K562 (cell line): ENCODE data around the gene ADAM15. TPM values are rescaled to one million over a fixed set of nuclear protein-coding genes. Genes with fewer than 3 reads are reported as not detected.
A peak's percentile ranks its signal among the peaks of the same experiment; 100 is the strongest.

Experiments
- CTBP1 ChIP-seq: fragments of 450-650 bp; IDR thresholded peaks from 2 replicates; pipeline ENCODE4 v1.6.1; 2016; ENCODE audit warnings: borderline replicate concordance
- ELF4 ChIP-seq: fragments of 450-650 bp; formaldehyde crosslinking; IDR thresholded peaks from 2 replicates; pipeline ENCODE4 v1.4.0; 2022; ENCODE audit warnings: missing genetic modification characterization
- ETS2 ChIP-seq: IDR thresholded peaks from 2 replicates; pipeline ENCODE4 v1.6.1; 2016; ENCODE audit warnings: borderline replicate concordance, missing genetic modification characterization, mild to moderate bottlenecking, moderate library complexity, missing compliant biosample characterization; ENCODE audit not compliant: poor library complexity, severe bottlenecking
- FOXA3 ChIP-seq, 2 experiments: fragments of 450-650 bp in 1 of 2; sonication (generic) in 1 of 2; formaldehyde crosslinking; IDR thresholded peaks in 1 of 2; conservative IDR thresholded peaks in 1 of 2; 2 replicates each; pipeline versions ENCODE4 v1.4.0 to v1.8.0; 2020 to 2022; ENCODE audit warnings: mild to moderate bottlenecking in 2 of 2, missing genetic modification reagents in 1 of 2
- HBP1 ChIP-seq: fragments of 450-650 bp; formaldehyde crosslinking; IDR thresholded peaks from 2 replicates; pipeline ENCODE4 v1.4.0; 2022; ENCODE audit warnings: missing genetic modification characterization
- JUND ChIP-seq, 2 experiments: IDR thresholded peaks; 2 replicates in 1 of 2; 3 replicates in 1 of 2; pipeline ENCODE4 v1.6.1; 2011; ENCODE audit warnings: borderline replicate concordance in 2 of 2, low read depth in 2 of 2, low read length in 2 of 2, improper control_type of control experiment in 1 of 2, missing biosample characterization in 1 of 2, missing genetic modification characterization in 1 of 2, missing genetic modification reagents in 1 of 2
- OTX1 ChIP-seq: fragments of 450-650 bp; formaldehyde crosslinking; IDR thresholded peaks from 2 replicates; pipeline ENCODE4 v1.4.0; 2022; ENCODE audit warnings: mild to moderate bottlenecking
- SMARCA4 ChIP-seq: fragments of 450-650 bp; IDR thresholded peaks from 2 replicates; pipeline ENCODE4 v1.6.1; 2016
- TFAP4 ChIP-seq: sonication (generic); formaldehyde crosslinking; IDR thresholded peaks from 2 replicates; pipeline ENCODE4 v1.8.0; 2022; ENCODE audit warnings: missing genetic modification reagents, mild to moderate bottlenecking, moderate library complexity, borderline replicate concordance
- ZBTB2 ChIP-seq: fragments of 450-650 bp; IDR thresholded peaks from 2 replicates; pipeline ENCODE4 v1.6.1; 2016; ENCODE audit warnings: antibody characterized with exemption
- ZNF316 ChIP-seq: fragments of 450-650 bp; IDR thresholded peaks from 2 replicates; pipeline ENCODE4 v1.6.1; 2016
- polyA plus RNA-seq, 8 experiments: library from polyadenylated mRNA; depleted of rRNA in 4 of 8; stranded (reverse) in 5 of 8; unstranded in 3 of 8; fragments of >200 nt; fragmentation: Nextera tagmentation in 2 of 8; fragmentation: Illumina TruSeq in 1 of 8; extraction: Ambion mirVana in 2 of 8; extraction: Trizol in 1 of 8; gene quantifications; 2 replicates each; pipeline versions ENCODE4 v1.2.1 to v1.2.3, GENCODE V29; 2011 to 2014; ENCODE audit warnings: inconsistent platforms in 1 of 8, missing spikeins in 1 of 8
- total RNA-seq, 7 experiments: library from RNA; depleted of rRNA in 6 of 7; stranded (reverse); fragments of >200 nt in 6 of 7; fragmentation: Illumina TruSeq in 2 of 7; extraction: Trizol in 2 of 7; gene quantifications; 2 replicates each; pipeline versions ENCODE4 v1.2.1 to v1.2.3, GENCODE V29; 2011 to 2021; ENCODE audit warnings: low replicate concordance in 1 of 7

ADAM15 gene
- total and polyA plus RNA-seq, 9 of the 15 experiments (the other 6 are each of a cell fraction or from before 2014, with no cell fraction given), result 0.69 to 72.3 (median 32.8) TPM

GRCh38 chr1:155077758-155078445 is 26.8 kb downstream of the ADAM15 start (continued):
- peak; percentile 52; the same call in 1 of the 2 replicates for TF ChIP-seq TFAP4 (CRISPR knock-in tag)
- TF ChIP-seq ELF4 (CRISPR knock-in tag), result peak; percentile 56; the same call in 1 of the 2 replicates
- 0 out of 2 replicates have a peak, but pooled peaks have one; percentile 1 for TF ChIP-seq JUND (IDR thresholded peaks at IDR 0.05; ENCODE audit: borderline replicate concordance, low read depth, low read length)
- TF ChIP-seq JUND (tag; IDR thresholded peaks at IDR 0.05; ENCODE audit: borderline replicate concordance, low read depth, low read length), result no peak
- TF ChIP-seq FOXA3 (CRISPR knock-in tag; conservative IDR thresholded peaks at IDR 0.05 in 1 of 2, IDR thresholded peaks at IDR 0.05 in 1 of 2), result 0 out of 4 replicates have a peak, but pooled peaks of 1 of the 2 experiments have one; percentile 8
- peak; percentile 47; the same call in 1 of the 2 replicates for TF ChIP-seq ZNF316
- no peak for TF ChIP-seq ETS2 (tag)
- TF ChIP-seq ZBTB2, result 0 out of 2 replicates have a peak, but pooled peaks have one; percentile 24
- TF ChIP-seq HBP1, result 0 out of 2 replicates have a peak, but pooled peaks have one; percentile 34
- TF ChIP-seq OTX1 (CRISPR knock-in tag), result peak; percentile 46; the same call in 1 of the 2 replicates
- TF ChIP-seq SMARCA4, result no peak
- TF ChIP-seq CTBP1, result peak; percentile 29; the same call in 1 of the 2 replicates
